ENCODE data around the gene CYP4F12.

- no peak for TF ChIP-seq ZNF274 (IDR thresholded peaks at IDR 0.05; ENCODE audit: low read depth, low read length)
- TF ChIP-seq SUZ12 (IDR thresholded peaks at IDR 0.05; ENCODE audit: extremely low read depth, insufficient read depth, insufficient read length): no peak
- no peak for TF ChIP-seq YY1 (IDR thresholded peaks at IDR 0.05; ENCODE audit: insufficient read depth, insufficient read length)
Observed at GRCh38 chr19:15714638-15715037, 41.8 kb downstream of the CYP4F12 start.

Data from NT2/D1 (cell line).